Stimulated activated CD8-positive, alpha-beta memory T cell treated with anti-CD3 and anti-CD28 coated beads, Interleukin-4, amount 100 ng/mL, for 48 hours (primary cell): ENCODE measurements around the gene KIF26A.

ENCODE experiments used
- DNase-seq: peaks from one replicate; pipeline ENCODE4 v3.0.0-alpha.2; 2020

The KIF26A gene

GRCh38 chr14:104101651-104102281, 36.6 kb upstream of the KIF26A start:
- DNase-seq: no peak

- no peak for DNase-seq
Observed at GRCh38 chr14:104102282-104102914, 36.0 kb upstream of the KIF26A start.

GRCh38 chr14:104103061-104103445, 35.3 kb upstream of the KIF26A start:
- no peak for DNase-seq

GRCh38 chr14:104103446-104104075, 34.8 kb upstream of the KIF26A start:
- no peak for DNase-seq

GRCh38 chr14:104104076-104104901, 34.1 kb upstream of the KIF26A start:
- no peak for DNase-seq

- no peak for DNase-seq
Observed at GRCh38 chr14:104105071-104105821, 33.1 kb upstream of the KIF26A start.

GRCh38 chr14:104105822-104106470, 32.4 kb upstream of the KIF26A start:
- no peak for DNase-seq

- DNase-seq: no peak
Observed at GRCh38 chr14:104106471-104106991, 31.9 kb upstream of the KIF26A start.

- DNase-seq: no peak
Observed at GRCh38 chr14:104107101-104107581, 31.2 kb upstream of the KIF26A start.

GRCh38 chr14:104107611-104108569, 30.5 kb upstream of the KIF26A start:
- no peak for DNase-seq

- DNase-seq: no peak
Observed at GRCh38 chr14:104108570-104109541, 29.5 kb upstream of the KIF26A start.

- DNase-seq: no peak
Observed at GRCh38 chr14:104109731-104110361, 28.5 kb upstream of the KIF26A start.

- no peak for DNase-seq
Observed at GRCh38 chr14:104110491-104111209, 27.7 kb upstream of the KIF26A start.

GRCh38 chr14:104111301-104112112, 26.9 kb upstream of the KIF26A start:
- no peak for DNase-seq

- no peak for DNase-seq
Observed at GRCh38 chr14:104112113-104112505, 26.3 kb upstream of the KIF26A start.

- DNase-seq: no peak
Observed at GRCh38 chr14:104112609-104113571, 25.5 kb upstream of the KIF26A start.
